Esophagus muscularis mucosa (tissue), 3 donors: ENCODE results near the gene FGF5.

Source experiments
- POLR2AphosphoS5 ChIP-seq, 2 donors: sonication (generic); formaldehyde crosslinking; IDR thresholded peaks; one replicate each; pipeline ENCODE4 v1.6.1; 2017; ENCODE audit warnings: antibody characterized with exemption in 2 of 2
- TF ChIP-seq, protein P1 (sequence below), 3 experiments: fragments of 200-600 bp in 2 of 3; fragments of 450-650 bp in 1 of 3; sonication (generic) in 2 of 3; IDR thresholded peaks; one replicate each; pipeline ENCODE4 v1.5.1; 2017 to 2019; ENCODE audit warnings: antibody characterized with exemption in 3 of 3, mild to moderate bottlenecking in 2 of 3, moderate library complexity in 1 of 3

DNA sequence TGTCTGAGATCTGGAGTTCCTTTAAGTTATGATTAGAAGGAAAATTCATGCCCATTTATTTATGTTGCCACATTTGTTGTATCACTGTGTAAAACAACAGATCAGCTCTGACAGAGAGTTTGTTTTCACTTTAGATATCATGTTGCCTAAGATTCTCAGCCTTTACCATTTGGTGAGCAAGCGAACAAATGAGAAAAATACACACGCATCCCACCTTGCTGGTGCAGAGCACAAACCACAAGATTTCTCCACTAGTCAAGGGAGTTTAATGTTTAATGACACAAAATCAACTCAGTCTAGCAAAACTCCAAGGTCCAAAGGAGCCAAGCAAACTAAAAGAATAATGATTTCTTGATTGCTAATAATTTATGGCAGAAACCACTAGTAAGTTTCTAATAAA, 27.7 kb downstream of the FGF5 start:
- TF ChIP-seq, protein P1, sequence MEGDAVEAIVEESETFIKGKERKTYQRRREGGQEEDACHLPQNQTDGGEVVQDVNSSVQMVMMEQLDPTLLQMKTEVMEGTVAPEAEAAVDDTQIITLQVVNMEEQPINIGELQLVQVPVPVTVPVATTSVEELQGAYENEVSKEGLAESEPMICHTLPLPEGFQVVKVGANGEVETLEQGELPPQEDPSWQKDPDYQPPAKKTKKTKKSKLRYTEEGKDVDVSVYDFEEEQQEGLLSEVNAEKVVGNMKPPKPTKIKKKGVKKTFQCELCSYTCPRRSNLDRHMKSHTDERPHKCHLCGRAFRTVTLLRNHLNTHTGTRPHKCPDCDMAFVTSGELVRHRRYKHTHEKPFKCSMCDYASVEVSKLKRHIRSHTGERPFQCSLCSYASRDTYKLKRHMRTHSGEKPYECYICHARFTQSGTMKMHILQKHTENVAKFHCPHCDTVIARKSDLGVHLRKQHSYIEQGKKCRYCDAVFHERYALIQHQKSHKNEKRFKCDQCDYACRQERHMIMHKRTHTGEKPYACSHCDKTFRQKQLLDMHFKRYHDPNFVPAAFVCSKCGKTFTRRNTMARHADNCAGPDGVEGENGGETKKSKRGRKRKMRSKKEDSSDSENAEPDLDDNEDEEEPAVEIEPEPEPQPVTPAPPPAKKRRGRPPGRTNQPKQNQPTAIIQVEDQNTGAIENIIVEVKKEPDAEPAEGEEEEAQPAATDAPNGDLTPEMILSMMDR (IDR thresholded peaks at IDR 0.05) = no peak
- TF ChIP-seq POLR2AphosphoS5 (IDR thresholded peaks at IDR 0.05) = no peak
